GM18858 (cell line): Measurements from ENCODE around the gene KANTR.
"Not testable (repeated sequence)": the region's sequence is repeated elsewhere in the genome, so short reads cannot be mapped to it uniquely, and the experiment has no call there.

Source experiments
- ATAC-seq: cut with Tn5 transposase; IDR thresholded peaks from one replicate; pipeline ENCODE4 v1.9.1; 2021; ENCODE audit not compliant: unreplicated experiment

Gene KANTR

GRCh38 chrX:53122013-53122412, 28.1 kb downstream of the KANTR start:
- no peak for ATAC-seq

DNA sequence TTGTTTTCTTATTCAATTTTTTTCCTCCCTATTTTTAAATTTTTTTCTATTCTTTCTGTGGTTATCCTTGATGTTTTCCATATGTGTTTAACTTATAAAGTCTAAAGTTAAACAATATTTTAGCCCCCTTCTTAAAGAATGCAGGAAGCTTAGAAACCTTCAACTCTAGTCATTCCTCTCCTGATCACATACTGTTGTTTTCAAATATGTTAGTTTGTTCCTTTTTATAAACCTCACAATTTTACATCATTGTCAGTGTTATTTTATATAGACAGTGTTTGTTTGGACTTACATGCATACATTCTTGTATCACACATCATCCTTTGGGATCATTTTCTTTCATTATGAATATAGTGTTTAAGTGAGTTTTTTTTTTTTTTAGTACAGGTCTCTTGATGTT, 31.6 kb downstream of the KANTR start:
- no peak for ATAC-seq

- no peak for ATAC-seq
Measured at GRCh38 chrX:53126377-53126776, 32.4 kb downstream of the KANTR start.

GRCh38 chrX:53128097-53128749, 34.3 kb downstream of the KANTR start:
- no peak for ATAC-seq

GRCh38 chrX:53133400-53133799, 39.5 kb downstream of the KANTR start:
- ATAC-seq, result no peak

DNA sequence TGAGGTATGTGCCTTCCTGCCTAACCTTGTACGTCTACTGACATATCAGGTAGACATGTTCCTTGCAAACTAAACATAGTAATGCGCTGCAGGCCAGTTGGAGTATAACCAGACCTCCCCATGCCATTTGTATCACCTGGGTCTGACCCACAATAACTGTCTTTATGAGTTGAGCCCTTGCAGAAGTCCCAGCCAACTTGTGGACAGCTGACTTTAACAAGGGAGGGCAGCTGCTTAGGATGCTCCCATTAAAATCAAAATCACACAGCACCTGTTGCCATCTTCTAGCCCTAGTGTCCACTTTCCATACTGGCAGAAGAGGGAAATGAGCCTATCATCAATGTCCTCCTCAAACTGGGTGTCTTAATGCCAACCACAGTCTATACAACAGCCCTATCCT, 41.6 kb downstream of the KANTR start:
- ATAC-seq, result no peak

- no peak for ATAC-seq
Measured at GRCh38 chrX:53153581-53153980, 59.6 kb downstream of the KANTR start.

- ATAC-seq, result no peak
Measured at GRCh38 chrX:53155512-53156206, 61.7 kb downstream of the KANTR start.

DNA sequence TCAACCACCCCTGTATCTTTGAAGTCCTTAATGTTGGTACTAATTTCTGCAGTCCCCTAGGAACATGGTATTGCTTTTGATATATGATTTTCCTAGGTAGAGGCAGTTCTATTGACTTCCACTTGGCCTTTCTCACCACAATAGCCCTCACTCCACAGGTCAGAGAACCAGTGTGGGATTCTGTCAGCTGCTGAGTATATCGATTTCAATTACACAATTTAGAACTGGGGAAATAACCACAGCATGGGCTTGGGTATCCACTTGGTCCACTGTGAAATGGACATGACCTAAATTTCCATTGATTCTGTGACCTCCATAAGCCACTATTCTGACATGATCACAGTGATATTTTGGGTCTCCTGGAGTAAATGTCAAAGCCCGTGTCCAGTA, 62.3 kb downstream of the KANTR start:
- ATAC-seq, result no peak

GRCh38 chrX:53159184-53159583, 65.2 kb downstream of the KANTR start:
- no peak for ATAC-seq

DNA sequence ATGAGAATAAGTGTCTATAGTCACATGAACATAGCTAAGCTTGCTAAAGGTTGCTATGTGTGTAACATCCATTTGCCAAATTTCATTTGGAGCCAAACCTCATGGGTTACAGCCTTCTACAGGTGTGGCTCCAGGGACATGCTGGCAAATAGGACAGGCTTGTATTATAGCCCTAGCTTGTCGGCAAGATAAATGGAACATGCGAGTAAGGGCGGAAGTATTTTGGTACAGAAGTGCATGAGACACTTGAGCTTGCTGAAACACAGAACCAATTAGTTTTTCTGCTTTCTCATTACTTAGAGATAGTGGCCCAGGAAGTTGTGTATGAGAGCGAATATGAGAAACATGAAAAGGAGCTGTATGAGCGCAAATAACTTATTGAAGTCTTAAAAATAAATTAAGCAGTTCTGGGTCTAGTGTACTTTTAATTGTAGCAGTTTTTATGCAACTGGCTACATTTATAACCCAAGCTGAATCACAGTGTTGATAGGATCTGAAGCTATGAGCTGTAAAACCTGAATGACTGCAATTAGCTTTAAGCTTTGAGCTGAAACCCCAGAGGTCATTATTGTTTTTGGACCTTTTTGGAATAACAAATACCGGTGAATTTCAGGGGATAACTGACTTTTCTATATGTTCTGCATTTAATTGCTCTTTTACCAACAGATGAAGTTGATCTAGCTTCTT, 66.5 kb downstream of the KANTR start:
- no peak for ATAC-seq

GRCh38 chrX:53163436-53163835, 69.5 kb downstream of the KANTR start:
- ATAC-seq, result no peak

DNA sequence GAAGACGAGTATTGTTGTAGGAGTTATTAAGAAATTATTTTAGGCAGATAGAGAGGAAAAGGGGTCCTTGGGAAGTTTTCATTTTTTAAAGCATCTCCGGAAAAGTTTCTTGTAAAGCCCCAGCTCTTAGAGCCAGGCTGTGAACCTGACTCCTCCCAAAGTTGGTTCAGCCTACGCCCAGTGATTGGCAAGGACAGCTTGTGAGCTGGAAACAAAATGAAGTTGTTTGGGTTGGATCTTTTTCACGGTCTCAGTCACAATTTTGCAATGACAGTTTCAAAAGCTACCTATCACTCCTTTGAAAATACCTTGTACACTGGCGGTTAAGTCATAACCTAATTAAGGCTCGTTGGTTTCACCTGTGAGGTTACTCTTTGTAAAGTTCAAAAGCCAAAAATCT, 70.6 kb downstream of the KANTR start:
- ATAC-seq, result not testable (repeated sequence)

DNA sequence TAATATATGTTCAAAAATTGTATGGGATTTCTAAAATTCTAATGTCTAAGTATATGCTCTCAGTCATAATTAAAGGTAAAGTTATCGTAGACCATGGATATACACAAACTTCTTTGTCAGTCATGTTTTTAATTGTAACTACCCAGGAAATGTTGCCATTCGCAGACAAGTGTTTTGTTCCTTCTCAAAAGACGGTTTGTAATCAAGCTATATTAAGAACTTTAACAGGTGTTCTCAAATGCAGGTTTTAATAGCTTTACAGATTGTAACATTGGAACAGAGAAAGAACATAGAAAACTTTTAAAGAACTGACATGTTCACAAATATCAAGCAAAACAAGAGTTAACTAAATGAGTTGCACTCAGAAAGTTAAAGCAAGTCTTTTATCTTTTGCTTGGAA, 72.2 kb downstream of the KANTR start:
- no peak for ATAC-seq

DNA sequence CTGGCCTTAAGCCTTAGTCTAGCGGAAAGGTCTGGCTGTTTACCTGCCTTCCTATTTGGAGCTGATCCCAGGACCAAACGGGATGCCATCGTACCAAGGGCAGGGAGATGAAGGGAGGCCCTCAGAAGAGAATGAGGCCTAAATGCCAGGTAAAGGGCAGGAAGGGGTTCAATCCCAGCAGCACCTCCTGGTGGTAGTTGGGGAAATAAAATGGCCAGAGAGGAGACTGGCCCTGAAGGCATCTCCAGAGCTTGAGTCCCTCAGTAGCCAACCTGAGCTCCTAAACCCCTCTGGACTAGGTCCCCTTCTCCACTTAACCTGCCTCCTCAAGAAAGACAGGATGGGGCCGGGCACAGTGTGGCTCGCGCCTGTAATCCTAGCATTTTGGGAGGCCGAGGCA, 77.4 kb downstream of the KANTR start:
- no peak for ATAC-seq
